Body of pancreas (tissue), 4 donors: ENCODE measurements around the gene RBM23.

Experiments used
- POLR2A ChIP-seq, 3 donors: fragments of 450-650 bp; IDR thresholded peaks; one replicate each; pipeline ENCODE4 v1.6.1; 2016; ENCODE audit warnings: antibody characterized with exemption in 3 of 3, mild to moderate bottlenecking in 2 of 3
- TF ChIP-seq, protein P1 (sequence below), 7 experiments: fragments of 450-650 bp in 4 of 7; fragments of 200-600 bp in 3 of 7; sonication (generic) in 3 of 7; IDR thresholded peaks; one replicate each; pipeline ENCODE4 v1.5.1; 2016 to 2019; ENCODE audit warnings: antibody characterized with exemption in 7 of 7

GRCh38 chr14:22870811-22871223 lies 48.1 kb downstream of the RBM23 start:
- TF ChIP-seq, protein P1, sequence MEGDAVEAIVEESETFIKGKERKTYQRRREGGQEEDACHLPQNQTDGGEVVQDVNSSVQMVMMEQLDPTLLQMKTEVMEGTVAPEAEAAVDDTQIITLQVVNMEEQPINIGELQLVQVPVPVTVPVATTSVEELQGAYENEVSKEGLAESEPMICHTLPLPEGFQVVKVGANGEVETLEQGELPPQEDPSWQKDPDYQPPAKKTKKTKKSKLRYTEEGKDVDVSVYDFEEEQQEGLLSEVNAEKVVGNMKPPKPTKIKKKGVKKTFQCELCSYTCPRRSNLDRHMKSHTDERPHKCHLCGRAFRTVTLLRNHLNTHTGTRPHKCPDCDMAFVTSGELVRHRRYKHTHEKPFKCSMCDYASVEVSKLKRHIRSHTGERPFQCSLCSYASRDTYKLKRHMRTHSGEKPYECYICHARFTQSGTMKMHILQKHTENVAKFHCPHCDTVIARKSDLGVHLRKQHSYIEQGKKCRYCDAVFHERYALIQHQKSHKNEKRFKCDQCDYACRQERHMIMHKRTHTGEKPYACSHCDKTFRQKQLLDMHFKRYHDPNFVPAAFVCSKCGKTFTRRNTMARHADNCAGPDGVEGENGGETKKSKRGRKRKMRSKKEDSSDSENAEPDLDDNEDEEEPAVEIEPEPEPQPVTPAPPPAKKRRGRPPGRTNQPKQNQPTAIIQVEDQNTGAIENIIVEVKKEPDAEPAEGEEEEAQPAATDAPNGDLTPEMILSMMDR (IDR thresholded peaks at IDR 0.05): no peak
- no peak for TF ChIP-seq POLR2A (IDR thresholded peaks at IDR 0.05)
